Measurements from ENCODE around the gene NECTIN1. TPM values are rescaled to one million over a fixed set of nuclear protein-coding genes. Genes with fewer than 3 reads are reported as not detected.
A peak's percentile ranks its signal among the peaks of the same experiment; 100 is the strongest.

Gene NECTIN1
- total RNA-seq, 1 donor from 2014 or later = 58.2 TPM

DNA sequence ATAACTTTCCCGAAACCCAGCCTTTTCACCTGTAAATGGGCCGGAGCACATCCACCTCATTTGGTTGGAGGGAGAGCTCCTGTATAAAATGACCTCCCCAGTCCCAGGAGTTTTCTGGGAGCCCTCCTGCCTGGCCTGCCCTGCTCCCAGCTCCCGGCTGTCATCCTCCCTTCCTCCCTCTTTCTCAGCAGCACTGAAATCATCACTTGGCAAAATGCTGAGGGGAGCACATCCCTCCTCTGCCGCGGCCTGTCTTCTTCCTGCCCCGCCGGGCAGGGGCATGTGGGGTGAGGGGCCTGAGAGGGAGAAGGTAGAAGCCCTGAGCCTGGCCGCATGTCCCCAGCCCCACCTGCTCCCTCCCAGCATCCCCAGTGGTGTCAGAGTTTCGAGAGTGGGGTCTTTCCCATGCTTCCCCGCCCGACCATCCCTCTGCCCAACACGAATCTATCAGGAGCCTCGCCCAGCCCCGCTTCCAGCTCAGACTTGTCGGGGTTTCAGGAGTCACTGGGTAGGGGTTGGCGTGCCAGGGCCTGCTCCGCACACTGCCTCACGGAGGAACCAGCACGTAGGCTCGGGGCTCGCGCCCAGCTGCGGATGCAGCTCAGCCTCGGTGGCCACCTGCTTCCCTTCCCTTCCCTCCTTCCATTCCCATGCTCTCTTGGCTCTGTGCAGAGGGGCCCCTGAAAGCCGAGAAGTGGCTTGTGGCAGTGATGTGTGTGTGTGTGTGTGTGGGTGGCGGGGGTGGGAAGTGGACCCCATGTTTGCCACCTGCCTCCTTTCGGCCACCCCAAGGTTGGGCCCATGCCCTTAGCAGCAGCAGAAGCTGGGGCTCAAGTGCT lies 37.1 kb downstream of the NECTIN1 start:
- TF ChIP-seq, protein P1, sequence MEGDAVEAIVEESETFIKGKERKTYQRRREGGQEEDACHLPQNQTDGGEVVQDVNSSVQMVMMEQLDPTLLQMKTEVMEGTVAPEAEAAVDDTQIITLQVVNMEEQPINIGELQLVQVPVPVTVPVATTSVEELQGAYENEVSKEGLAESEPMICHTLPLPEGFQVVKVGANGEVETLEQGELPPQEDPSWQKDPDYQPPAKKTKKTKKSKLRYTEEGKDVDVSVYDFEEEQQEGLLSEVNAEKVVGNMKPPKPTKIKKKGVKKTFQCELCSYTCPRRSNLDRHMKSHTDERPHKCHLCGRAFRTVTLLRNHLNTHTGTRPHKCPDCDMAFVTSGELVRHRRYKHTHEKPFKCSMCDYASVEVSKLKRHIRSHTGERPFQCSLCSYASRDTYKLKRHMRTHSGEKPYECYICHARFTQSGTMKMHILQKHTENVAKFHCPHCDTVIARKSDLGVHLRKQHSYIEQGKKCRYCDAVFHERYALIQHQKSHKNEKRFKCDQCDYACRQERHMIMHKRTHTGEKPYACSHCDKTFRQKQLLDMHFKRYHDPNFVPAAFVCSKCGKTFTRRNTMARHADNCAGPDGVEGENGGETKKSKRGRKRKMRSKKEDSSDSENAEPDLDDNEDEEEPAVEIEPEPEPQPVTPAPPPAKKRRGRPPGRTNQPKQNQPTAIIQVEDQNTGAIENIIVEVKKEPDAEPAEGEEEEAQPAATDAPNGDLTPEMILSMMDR (IDR thresholded peaks at IDR 0.05) = no peak
- TF ChIP-seq POLR2AphosphoS5 (IDR thresholded peaks at IDR 0.05; ENCODE audit: insufficient read depth in 1 of 2, low read depth in 1 of 2) (peak; percentile 11 to 38), POLR2A (IDR thresholded peaks at IDR 0.05) (no peak)
- Histone ChIP-seq H3K27me3 (no peaks in the 10 kb centered on the region), H3K9me3 (no peaks in the 10 kb centered on the region), H3K27ac (peak overlapping the region; percentile 81), H3K4me1 (peaks cover 57% of the 10 kb centered on the region), H3K36me3 (no peaks in the 10 kb centered on the region), H3K4me3 (no peak overlapping the region)
- no peak for DNase-seq (ENCODE audit: extremely low spot score in 2 of 2)
- intact Hi-C loops (cut with DNase I) = no loop called here

DNA sequence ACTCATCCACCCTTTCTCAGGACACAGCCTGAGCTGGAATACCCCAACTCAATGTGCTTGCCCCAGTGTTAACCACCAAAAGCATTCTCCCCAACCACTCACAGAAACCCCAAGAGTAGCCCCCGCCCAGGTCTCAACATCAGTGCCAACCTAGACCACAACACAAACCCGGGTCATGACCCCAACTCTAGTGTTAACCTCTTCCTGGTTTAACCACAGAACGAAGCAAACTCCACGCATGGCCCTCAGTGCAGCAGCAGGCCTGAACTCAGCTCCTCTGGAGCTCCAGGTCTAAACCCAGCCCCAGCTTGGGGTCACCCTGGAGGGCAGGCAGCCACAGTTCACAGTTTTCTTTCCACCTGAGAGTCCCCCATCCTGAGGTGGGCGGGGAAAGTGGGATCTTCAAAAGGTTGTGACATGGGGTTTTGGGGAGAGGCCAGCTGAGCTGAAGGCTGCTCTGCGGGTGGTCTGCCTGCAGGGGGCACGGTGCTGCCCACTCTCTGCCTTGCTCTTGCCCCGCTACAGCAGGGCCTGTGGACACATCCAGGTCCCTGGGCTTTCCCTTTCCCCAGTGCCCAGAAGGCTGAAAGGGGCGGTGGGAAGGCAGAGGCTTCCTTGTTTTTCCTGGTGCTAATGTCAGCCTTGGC lies 37.9 kb downstream of the NECTIN1 start:
- no peak for DNase-seq (ENCODE audit: extremely low spot score in 2 of 2)
- Histone ChIP-seq H3K27me3 (no peaks in the 10 kb centered on the region), H3K27ac (peak overlapping the region; percentile 81), H3K9me3 (no peaks in the 10 kb centered on the region), H3K4me1 (peaks cover 54% of the 10 kb centered on the region), H3K36me3 (no peaks in the 10 kb centered on the region), H3K4me3 (no peak overlapping the region)
- intact Hi-C loops (cut with DNase I) = no loop called here
- TF ChIP-seq POLR2A (IDR thresholded peaks at IDR 0.05) (no peak), POLR2AphosphoS5 (IDR thresholded peaks at IDR 0.05; ENCODE audit: insufficient read depth in 1 of 2, low read depth in 1 of 2) (no peak)
- TF ChIP-seq, protein P1 (IDR thresholded peaks at IDR 0.05) = no peak

DNA sequence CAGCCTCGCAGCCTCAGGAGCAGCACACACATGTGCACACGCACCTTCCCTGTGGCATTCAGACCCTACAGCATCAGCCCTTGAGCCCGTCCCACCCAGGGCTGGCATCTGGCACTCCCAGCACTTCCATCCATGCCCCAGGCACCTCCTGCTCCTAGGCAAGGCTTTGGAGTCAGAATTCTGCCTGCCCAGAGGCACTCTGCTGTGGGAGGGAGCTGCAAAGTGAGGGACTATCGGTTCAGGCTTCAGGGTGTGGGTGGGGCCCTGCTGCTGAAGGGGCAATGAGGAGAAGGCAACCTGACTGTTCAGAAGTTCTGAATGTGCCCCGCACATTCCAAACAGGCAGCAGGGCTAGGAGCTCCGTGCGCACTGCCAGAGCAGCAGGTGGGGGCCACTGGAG lies 39.7 kb downstream of the NECTIN1 start:
- DNase-seq (ENCODE audit: extremely low spot score in 2 of 2) = no peak
- Histone ChIP-seq H3K9me3 (no peaks in the 10 kb centered on the region), H3K4me1 (peaks cover 52% of the 10 kb centered on the region), H3K27ac (peak overlapping the region; percentile 1), H3K27me3 (no peaks in the 10 kb centered on the region), H3K36me3 (no peaks in the 10 kb centered on the region), H3K4me3 (no peak overlapping the region)
- TF ChIP-seq POLR2A (IDR thresholded peaks at IDR 0.05) (no peak), POLR2AphosphoS5 (IDR thresholded peaks at IDR 0.05; ENCODE audit: insufficient read depth in 1 of 2, low read depth in 1 of 2) (no peak)
- intact Hi-C loops (cut with DNase I) = no loop called here

DNA sequence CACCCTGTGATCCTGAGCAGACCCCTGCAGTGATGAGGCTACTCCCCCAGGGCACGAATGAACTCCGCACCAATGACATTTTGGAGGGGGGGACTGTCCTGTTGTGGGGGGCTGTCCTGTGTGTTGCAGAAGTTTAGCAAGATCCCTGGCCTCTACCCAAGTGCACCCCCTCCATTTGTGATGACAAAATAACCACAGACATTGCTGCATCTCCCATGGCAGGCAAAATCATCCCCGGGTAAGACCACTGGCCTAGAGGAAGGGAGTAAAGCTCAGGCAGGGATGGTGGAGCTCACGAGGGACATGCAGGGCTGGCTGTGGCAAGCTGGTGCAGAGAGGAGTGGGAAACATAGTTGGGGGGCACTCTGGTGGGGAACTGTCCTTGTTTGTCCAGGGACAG lies 40.6 kb downstream of the NECTIN1 start:
- Histone ChIP-seq H3K9me3 (no peaks in the 10 kb centered on the region), H3K27ac (peak overlapping the region; percentile 12), H3K36me3 (no peaks in the 10 kb centered on the region), H3K27me3 (no peaks in the 10 kb centered on the region), H3K4me3 (no peak overlapping the region), H3K4me1 (peaks cover 50% of the 10 kb centered on the region)
- TF ChIP-seq POLR2A (IDR thresholded peaks at IDR 0.05) (no peak), POLR2AphosphoS5 (IDR thresholded peaks at IDR 0.05; ENCODE audit: insufficient read depth in 1 of 2, low read depth in 1 of 2) (no peak)
- TF ChIP-seq, protein P1 (IDR thresholded peaks at IDR 0.05) = no peak
- intact Hi-C loops (cut with DNase I) = no loop called here
- no peak for DNase-seq (ENCODE audit: extremely low spot score in 2 of 2)

DNA sequence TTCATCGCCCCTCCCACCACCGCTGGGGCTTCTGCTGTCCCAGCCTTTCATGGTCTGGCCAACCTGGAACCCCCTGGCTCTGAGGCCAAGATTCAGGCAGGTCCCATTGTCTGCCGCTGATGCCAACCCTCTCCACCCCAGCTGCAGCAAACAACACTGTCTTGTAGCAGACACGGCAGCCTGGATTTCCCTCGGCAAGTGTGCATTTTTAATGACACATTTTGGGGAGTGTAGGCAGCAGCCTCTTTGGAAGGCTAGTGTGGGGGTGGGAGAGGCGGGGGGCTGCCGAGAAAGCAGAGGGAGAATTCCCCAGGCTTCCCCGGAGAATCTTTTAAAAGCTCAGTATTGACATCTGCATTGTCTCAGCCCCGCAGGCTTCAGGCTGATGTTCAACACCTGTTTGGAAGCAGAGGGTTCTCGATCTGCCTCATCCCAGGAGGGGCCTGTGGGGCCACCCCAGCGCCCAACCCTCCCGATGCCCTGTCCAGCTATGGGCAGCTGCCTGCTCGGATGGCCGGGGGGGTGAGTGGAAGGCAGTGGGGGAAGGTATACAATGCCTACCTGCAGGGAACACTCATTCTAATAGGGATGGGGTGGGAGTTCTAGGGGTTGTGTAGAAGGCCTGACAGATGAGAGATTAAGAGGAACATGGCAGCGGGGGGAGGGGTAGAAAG lies 41.5 kb downstream of the NECTIN1 start:
- Histone ChIP-seq H3K9me3 (no peaks in the 10 kb centered on the region), H3K4me3 (no peak overlapping the region), H3K27me3 (no peaks in the 10 kb centered on the region), H3K4me1 (peaks cover 48% of the 10 kb centered on the region), H3K27ac (peak overlapping the region; percentile 12), H3K36me3 (no peaks in the 10 kb centered on the region)
- no peak for DNase-seq (ENCODE audit: extremely low spot score in 2 of 2)
- intact Hi-C loops (cut with DNase I) = no loop called here
- TF ChIP-seq POLR2AphosphoS5 (IDR thresholded peaks at IDR 0.05; ENCODE audit: insufficient read depth in 1 of 2, low read depth in 1 of 2) = no peak
- no peak for TF ChIP-seq POLR2A (IDR thresholded peaks at IDR 0.05)
- TF ChIP-seq, protein P1 (IDR thresholded peaks at IDR 0.05) = no peak
